Lower leg skin (tissue), 4 donors: ENCODE data around the gene NEDD4L. TPM values are rescaled to one million over a fixed set of nuclear protein-coding genes. Genes with fewer than 3 reads are reported as not detected.

Experiments
- DNase-seq, 2 donors: peaks; one replicate each; pipeline ENCODE4 v3.0.0-alpha.2; 2019; ENCODE audit warnings: low spot score in 2 of 2
- H3K4me3 ChIP-seq: fragments of 200-600 bp; sonication (generic); 2 replicates; pipeline ENCODE4 v1.5.1; 2017; ENCODE audit warnings: mild to moderate bottlenecking, low read depth; ENCODE audit not compliant: poor library complexity, severe bottlenecking
- POLR2A ChIP-seq, 2 donors: fragments of 450-650 bp; IDR thresholded peaks; one replicate each; pipeline ENCODE4 v1.6.1; 2016 to 2017; ENCODE audit warnings: antibody characterized with exemption in 2 of 2, mild to moderate bottlenecking in 1 of 2, moderate library complexity in 1 of 2
- WGBS, 2 donors: methylation state at CpG; one replicate each; pipeline ENCODE4 v1.1.5; 2018; 5-methylcytosine and 5-hydroxymethylcytosine counted together
- intact Hi-C: fragments of 100-400 bp; cut with DNase I; formaldehyde crosslinking; loops from one replicate; pipeline ENCODE4 v1.15.0; 2023; ENCODE audit warnings: low total_unique reads
- total RNA-seq, 4 donors: library from RNA; depleted of rRNA; stranded (reverse); fragments of >200 nt; gene quantifications; one replicate each; pipeline ENCODE4 v1.1.0, GENCODE V29; 2016
- TF ChIP-seq, protein P1 (sequence below), 3 donors: fragments of 450-650 bp; IDR thresholded peaks; one replicate each; pipeline ENCODE4 v1.5.1; 2016; ENCODE audit warnings: antibody characterized with exemption in 3 of 3, mild to moderate bottlenecking in 3 of 3, moderate library complexity in 2 of 3

NEDD4L gene
- total RNA-seq, 4 donors from 2014 or later: 22.9 to 127 (median 35.0) TPM

DNA sequence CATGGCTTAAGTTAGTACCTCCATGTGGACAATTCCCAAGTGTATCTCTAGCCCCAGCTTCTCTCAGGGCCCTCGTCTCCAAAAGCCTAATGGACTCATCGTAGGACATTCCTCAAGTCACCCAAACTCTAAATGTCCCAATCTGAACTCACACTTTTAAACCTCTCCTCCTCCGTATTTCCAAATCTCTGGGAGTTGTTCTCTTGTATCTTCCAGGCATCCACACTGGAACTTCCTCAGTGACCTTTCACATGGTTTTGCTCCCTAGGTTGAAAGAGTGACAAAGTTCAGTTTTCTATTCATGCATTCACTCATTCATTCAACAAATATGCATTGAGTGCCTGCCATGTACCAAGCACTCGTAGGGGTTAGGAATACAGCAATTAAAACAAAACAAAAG, 364.6 kb downstream of the NEDD4L start:
- intact Hi-C loops: no loop called here
- no peak for DNase-seq
- H3K4me3 ChIP-seq: no peak overlapping the region
- TF ChIP-seq, protein P1, sequence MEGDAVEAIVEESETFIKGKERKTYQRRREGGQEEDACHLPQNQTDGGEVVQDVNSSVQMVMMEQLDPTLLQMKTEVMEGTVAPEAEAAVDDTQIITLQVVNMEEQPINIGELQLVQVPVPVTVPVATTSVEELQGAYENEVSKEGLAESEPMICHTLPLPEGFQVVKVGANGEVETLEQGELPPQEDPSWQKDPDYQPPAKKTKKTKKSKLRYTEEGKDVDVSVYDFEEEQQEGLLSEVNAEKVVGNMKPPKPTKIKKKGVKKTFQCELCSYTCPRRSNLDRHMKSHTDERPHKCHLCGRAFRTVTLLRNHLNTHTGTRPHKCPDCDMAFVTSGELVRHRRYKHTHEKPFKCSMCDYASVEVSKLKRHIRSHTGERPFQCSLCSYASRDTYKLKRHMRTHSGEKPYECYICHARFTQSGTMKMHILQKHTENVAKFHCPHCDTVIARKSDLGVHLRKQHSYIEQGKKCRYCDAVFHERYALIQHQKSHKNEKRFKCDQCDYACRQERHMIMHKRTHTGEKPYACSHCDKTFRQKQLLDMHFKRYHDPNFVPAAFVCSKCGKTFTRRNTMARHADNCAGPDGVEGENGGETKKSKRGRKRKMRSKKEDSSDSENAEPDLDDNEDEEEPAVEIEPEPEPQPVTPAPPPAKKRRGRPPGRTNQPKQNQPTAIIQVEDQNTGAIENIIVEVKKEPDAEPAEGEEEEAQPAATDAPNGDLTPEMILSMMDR (IDR thresholded peaks at IDR 0.05): no peak
- TF ChIP-seq POLR2A (IDR thresholded peaks at IDR 0.05): no peak
- 84 to 86% methylated on average over 4 of the region's 4 CpGs for WGBS, 2 donors

DNA sequence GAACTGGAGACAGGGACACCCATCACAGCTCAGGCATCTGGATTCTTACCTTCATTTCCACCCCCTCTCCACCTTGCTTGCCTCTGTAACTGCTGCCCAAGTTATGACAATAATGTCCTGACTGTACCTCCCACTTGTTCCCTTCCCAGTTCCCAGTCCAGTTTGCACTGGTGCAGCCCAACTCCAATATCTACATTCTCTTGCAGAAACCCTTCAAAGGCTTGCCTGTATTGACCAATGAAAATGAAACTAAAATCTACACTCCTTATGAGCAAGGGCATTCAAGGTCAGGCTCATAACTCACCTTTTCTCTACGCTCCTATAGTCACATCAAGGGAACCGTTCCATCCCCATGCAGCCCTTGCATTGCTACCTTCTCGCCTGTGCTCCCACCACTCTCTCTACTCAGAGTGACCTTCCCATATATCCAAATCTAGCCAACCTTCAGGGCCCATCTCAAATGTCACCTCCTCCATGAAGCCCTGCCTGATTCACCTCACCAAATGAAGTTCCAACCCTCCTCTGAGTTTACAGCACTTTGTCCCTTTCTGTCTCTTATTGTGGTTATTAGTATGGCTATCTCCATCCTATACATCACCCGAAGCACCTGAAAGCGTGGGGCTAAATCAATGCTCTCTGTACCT, 365.9 kb downstream of the NEDD4L start:
- H3K4me3 ChIP-seq: no peak overlapping the region
- no peak for DNase-seq
- intact Hi-C loops: no loop called here
- no peak for TF ChIP-seq POLR2A (IDR thresholded peaks at IDR 0.05)
- TF ChIP-seq, protein P1 (IDR thresholded peaks at IDR 0.05): no peak
- WGBS, 2 donors: 92 to 95% methylated on average over 5 of the region's 5 CpGs

DNA sequence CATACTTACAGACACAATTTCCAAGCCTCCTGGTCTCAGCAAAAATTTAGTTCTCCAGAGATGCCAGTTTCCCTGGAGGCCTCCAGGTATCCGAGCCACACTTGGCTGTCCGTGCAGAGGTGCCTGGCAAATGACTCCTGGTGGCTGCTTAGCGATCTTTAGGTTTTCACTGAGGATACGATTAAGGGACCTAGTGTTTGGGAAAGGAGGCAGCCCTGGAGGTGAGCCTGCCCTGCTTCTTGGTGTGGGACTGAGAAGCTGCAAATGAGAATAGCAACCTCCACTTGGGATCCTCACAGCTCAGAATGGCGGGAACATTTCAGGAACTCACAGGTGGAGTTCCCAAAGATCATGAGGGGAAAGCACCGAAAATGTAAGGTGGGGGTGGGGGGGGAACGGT, 367.3 kb downstream of the NEDD4L start:
- intact Hi-C loops: no loop called here
- H3K4me3 ChIP-seq: no peak overlapping the region
- no peak for DNase-seq
- TF ChIP-seq, protein P1 (IDR thresholded peaks at IDR 0.05): no peak
- TF ChIP-seq POLR2A (IDR thresholded peaks at IDR 0.05): no peak
- 74 to 89% methylated on average over 7 of the region's 7 CpGs for WGBS, 2 donors

DNA sequence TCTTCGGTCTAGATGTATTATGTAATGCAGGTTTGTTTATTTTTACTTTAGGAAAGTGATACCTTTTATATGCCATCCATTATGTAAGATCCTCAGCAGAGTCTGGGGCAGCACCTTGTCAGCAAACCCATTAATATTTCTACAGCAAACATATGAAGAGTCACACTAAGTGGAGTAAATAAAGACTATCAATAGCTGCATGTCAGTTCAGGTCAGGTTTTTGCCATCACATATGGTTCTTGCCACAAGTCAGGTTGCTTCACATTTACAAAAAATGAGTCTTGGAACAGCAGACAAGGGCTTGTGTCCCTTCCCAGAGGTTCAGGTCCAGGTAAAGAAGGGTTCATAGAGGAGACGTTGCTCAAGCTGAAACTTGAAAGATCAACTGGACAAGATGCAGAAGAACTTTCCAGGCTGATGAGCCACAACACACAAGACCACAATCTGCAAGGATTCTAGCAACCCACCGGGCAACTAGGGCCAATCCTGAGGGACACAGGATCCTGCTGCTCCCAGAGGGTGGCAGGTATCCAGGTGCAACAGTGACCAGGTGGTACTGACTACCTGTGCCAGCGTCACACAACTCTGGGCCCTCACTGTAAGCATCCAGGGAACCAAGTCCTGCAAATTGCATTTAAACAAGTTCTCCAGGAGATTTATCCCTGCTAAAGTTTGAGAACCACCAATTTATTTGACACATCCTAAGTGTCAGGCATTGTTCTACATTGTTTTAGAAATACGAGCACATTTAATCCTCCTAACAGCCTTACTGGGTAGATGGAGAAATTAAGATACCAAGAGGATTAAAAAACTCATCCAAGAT, 369.0 kb downstream of the NEDD4L start:
- TF ChIP-seq POLR2A (IDR thresholded peaks at IDR 0.05): no peak
- TF ChIP-seq, protein P1 (IDR thresholded peaks at IDR 0.05): no peak
- intact Hi-C loops: no loop called here
- DNase-seq: no peak

DNA sequence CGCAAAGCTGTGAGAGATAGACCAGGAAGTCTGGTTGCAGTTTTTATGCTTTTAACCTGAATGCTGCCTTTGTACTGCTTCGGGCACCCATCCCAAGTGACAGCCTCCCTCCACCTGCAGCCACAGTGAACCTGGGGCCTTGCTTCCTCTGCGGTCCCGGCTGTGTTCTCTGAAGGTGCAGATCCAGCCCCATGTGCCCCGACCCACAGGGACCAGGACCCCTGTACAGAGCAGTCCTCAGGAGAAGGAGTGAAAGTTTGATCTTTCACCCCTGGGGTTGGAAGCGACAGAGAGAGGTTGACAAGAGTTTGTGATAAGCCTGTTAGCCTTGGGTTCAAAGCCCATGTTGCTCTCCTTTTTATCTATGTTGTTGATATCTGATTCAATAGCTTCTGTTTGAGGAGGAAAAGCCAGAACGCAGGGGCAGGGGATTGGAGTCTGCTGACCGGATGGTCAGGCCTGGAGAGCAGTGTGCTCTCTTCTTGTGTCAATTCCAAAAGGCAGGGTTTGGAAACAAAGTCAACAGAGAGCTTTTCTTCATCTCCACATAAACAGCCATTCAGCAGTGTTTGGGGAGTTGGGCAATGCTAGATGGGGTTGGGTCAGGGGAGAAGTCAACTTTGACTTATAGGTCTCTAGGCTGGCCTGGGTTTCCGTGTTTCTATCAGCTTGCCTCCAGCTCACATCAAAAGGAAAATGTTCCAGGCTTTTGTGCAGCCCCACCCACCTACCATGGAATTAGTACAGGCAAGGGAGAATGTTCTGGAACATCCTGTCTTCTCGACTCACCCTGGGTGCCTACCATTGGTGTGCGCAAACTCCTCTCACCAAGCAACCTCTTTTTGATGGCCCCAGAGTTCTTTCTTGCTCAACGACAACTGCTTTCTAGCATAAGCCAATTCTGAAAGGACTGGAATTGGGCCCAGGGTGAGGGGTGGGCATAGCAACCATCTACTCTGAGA, 369.9 kb downstream of the NEDD4L start:
- intact Hi-C loops: no loop called here
- TF ChIP-seq, protein P1 (IDR thresholded peaks at IDR 0.05): no peak
- no peak for TF ChIP-seq POLR2A (IDR thresholded peaks at IDR 0.05)
- 86 to 87% methylated on average over 12 of the region's 12 CpGs for WGBS, 2 donors
- no peak overlapping the region for H3K4me3 ChIP-seq
- DNase-seq: no peak

More for the DNA sequence above, 369.0 kb downstream of the NEDD4L start:
- 90 to 92% methylated on average over 5 of the region's 5 CpGs for WGBS, 2 donors
- no peak overlapping the region for H3K4me3 ChIP-seq
